Stimulated activated CD4-positive, alpha-beta T cell treated with anti-CD3 and anti-CD28 coated beads, TNF-alpha, amount 100 ng/mL, for 4 hours (primary cell): Measurements from ENCODE around the gene ANKRD12.
A peak's percentile ranks its signal among the peaks of the same experiment; 100 is the strongest.
"Not testable (repeated sequence)": the region's sequence is repeated elsewhere in the genome, so short reads cannot be mapped to it uniquely, and the experiment has no call there.

Experiments used
- DNase-seq, 3 experiments: peaks; one replicate each; pipeline ENCODE4 v3.0.0-alpha.2; 2020; ENCODE audit warnings: low read depth in 3 of 3

ANKRD12 gene

GRCh38 chr18:9136315-9137155 lies at the start of gene ANKRD12:
Gene ANKRD12, plus strand, starts transcription at chr18:9136781. Its CDS starts 45,652 bp downstream, at chr18:9182433.
- peak; percentile 93 to 94 (median 93) for DNase-seq

DNA sequence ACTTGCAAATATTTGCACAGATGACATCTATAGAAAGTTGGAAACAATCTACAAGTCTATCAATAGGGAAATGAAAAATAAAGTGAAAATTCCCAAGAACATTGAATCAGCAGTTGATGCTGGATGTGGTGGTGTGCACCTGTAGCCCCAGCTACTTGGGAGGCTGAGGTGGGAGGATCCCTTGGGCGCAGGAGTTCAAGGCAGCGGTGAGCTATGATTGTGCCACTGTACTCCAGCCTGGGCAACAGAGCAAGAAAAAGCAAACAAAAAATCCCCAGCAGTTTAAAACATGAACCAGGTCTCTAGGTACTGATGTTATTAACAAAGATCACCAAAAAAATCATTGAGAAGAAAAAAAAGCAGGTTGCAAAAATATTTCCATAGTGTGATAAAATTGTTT lies 49.4 kb upstream of the ANKRD12 start:
- no peak for DNase-seq

GRCh38 chr18:9088252-9088651 lies 48.3 kb upstream of the ANKRD12 start:
- DNase-seq, result no peak

DNA sequence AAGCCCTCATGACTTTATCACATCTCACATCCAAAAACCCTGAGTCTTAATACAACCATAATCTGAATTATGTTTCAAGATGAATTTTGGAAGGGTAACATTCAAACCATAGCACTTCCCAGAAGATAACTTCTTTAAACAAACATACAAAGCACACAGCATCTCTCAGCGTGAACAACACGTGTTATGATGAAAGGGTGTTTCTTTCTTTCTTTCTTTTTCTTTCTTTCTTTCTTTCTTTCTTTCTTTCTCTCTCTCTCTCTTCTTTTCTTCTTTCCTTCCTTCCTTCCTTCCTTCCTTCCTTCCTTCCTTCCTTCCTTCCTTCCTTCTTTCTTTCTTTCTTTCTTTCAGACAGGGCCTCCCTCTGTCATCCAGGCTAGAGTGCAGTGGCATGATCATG lies 47.9 kb upstream of the ANKRD12 start:
- DNase-seq, result not testable (repeated sequence)

GRCh38 chr18:9090578-9090977 lies 46.0 kb upstream of the ANKRD12 start:
- no peak for DNase-seq

GRCh38 chr18:9091066-9091476 lies 45.5 kb upstream of the ANKRD12 start:
- DNase-seq, result peak in 1 of 3 experiments; percentile 31

DNA sequence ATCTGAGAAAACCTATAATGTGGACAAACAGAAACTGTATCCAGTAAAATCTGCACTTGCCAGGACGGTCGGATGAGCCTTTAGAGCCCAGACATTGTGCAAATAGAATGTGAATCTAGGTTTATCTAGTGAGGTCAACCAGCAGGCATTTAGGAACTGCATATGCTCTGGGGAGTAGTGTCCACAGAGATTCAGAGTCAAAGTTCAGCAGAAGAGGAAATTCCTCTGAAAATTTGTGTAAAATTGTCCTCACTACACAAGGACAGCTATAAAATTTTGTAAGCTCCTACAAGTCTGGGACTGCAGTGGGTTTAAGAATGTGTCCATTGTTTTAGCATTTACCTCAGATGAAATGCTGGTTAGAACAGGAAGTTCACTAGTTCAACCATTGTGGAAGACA lies 43.9 kb upstream of the ANKRD12 start:
- no peak for DNase-seq

- DNase-seq, result not testable (repeated sequence)
Observed at GRCh38 chr18:9093109-9093508, 43.5 kb upstream of the ANKRD12 start.

DNA sequence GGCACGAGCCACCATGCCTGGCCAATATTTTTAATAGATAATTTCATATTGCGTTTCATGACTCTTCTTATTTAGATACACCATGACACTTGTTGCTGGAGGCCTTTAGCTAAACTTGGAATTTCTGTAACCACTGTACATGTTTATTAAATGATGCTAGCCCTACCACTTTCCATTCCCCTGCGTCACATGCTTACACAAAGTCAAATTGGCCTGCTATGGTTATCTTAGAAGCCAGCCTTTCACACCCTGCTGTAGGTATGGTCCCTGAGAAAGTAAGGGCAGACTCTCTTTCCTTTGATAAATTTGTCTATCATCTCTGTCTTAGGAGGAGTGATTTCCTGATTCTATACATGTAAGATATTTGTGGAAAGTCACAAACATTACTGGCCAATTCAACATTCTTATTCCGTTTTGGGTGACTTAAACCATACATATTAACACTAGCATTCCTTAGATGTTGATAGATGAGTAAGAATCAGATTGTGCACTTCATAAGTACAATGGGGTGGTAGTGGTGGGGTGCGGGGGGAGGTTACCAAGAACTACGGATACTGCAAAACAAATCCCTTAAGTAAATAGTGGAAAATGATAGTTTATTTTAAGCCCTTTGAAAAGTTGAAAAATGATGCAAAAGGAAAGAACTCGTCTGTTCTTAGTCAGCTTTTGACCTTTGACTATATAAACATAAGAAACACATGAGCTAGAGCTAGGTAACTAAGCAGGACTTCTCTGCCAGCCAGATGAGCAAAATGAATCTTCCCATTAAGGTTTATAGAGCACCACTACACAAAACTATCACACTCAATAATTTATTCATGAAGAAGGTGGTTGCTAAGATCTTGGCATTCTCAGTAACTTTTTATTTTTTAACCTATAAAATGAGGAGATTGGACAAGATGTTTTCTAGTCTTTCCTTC lies 42.0 kb upstream of the ANKRD12 start:
- DNase-seq, result peak in 1 of 3 experiments; percentile 41

GRCh38 chr18:9095297-9096006 lies 41.1 kb upstream of the ANKRD12 start:
- DNase-seq, result no peak

GRCh38 chr18:9096007-9096371 lies 40.6 kb upstream of the ANKRD12 start:
- DNase-seq, result no peak

GRCh38 chr18:9096685-9097084 lies 39.9 kb upstream of the ANKRD12 start:
- DNase-seq, result no peak

DNA sequence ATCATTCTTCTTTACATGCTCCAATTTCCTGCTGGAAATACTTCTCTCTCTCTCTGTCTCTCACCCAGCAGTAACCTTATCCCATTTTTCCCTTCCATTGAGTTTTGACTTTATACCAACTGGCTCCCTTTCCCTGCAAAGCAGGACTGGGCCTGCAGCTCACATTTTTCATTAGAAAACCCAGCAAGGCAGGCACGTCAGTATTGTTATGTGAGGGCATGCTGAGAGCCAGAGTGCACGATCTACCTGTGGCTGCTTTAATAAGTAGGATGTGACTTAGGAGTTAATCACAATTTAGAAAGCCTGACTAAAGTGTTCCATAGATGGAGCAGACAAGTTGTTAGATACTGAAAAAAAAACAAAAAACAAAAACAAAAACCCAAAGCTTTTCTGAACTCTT lies 39.2 kb upstream of the ANKRD12 start:
- DNase-seq, result no peak

- DNase-seq, result no peak
Observed at GRCh38 chr18:9100796-9101195, 35.8 kb upstream of the ANKRD12 start.

- no peak for DNase-seq
Observed at GRCh38 chr18:9101730-9102507, 34.7 kb upstream of the ANKRD12 start.

- DNase-seq, result peak; percentile 94 to 97 (median 95)
Observed at GRCh38 chr18:9102508-9103375, 33.8 kb upstream of the ANKRD12 start, which contains the start of gene NDUFV2. Gene NDUFV2, plus strand, starts transcription at chr18:9102699. Its CDS starts 45 bp downstream, at chr18:9102744.

- DNase-seq, result no peak
Observed at GRCh38 chr18:9103376-9103873, 33.2 kb upstream of the ANKRD12 start.

DNA sequence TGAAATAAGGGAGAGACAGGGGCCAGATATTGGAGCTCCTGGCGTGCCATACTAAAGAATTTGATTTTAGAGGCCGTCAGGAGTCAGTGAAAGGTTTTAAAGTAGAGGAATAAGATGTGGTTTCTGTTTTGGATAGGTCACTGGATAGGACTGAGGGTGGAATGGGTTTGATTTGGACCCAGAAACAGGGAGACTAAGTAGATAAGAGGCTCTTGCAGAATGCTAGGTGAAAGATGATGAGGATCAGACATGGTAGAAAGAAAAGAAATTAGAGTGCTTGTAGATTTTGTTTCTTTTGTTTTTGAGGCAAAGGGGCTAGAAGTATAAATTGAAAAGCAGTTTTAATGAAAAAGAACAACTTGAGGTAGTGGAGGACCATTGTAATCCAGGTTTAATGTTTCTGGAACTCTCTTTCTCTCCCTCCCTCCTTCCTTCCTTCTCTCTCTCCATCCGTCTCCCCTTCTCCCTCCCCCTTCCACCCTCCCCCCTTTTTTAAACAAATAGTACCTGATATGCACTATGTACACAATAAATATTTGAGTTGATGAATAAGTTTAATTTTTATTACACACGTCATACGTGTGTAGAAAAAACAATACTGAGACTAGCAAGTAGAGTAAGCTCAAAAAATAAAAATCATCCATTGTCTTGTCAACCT lies 32.2 kb upstream of the ANKRD12 start:
- no peak for DNase-seq

DNA sequence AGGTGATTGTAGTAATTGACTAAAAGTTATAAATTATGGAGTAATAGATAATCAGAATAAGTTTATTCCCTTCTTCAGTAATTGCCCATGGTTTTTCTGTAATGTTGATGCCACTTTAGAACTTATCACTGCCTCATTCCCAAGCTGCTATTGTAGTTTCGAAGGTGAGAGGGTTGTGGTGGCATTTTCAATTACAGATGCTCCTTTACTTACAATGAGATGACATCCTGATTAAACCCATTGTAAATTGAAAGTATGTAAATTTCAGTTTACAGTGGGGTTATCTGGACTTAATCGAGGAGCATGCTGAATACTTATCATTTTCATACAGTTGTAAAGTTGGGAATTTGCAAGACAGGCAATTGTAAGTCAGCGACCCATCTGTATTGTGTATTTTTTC lies 31.2 kb upstream of the ANKRD12 start:
- no peak for DNase-seq
